Measurements from ENCODE around the gene UBE4A.
"Not testable (repeated sequence)": the region's sequence is repeated elsewhere in the genome, so short reads cannot be mapped to it uniquely, and the experiment has no call there.

UBE4A gene

GRCh38 chr11:118411530-118411929 is 52.1 kb downstream of the UBE4A start:
- Histone ChIP-seq H3K27ac (no peak overlapping the region), H3K4me3 (no peak overlapping the region)
- no peak for DNase-seq (ENCODE audit: low spot score)
- no peak for TF ChIP-seq CTCF (IDR thresholded peaks at IDR 0.05)

DNA sequence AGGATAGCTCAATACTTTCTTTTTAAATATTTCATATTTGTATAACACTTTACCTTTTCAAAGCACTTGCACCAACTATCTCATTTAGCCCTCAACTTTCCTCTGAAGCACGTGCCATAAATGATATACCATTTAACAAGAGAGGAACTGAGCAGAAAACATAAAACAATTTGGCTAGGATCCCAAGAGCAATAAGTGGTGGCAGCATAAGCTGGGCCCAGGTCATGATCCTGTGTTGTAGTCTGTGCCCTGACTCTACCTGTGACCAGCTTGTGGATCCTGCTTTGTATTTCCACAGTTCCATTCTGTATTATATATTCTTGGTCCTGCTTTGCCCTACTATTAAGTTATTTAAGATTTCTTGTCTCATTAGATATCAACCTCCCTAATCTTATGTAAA is 53.5 kb downstream of the UBE4A start:
- DNase-seq (ENCODE audit: low spot score) = no peak
- no peak overlapping the region for H3K4me3 ChIP-seq
- TF ChIP-seq CTCF (IDR thresholded peaks at IDR 0.05) = no peak

GRCh38 chr11:118415062-118415738 is 55.8 kb downstream of the UBE4A start:
- DNase-seq (ENCODE audit: low spot score) = no peak
- no peak overlapping the region for H3K4me3 ChIP-seq
- no peak for TF ChIP-seq CTCF (IDR thresholded peaks at IDR 0.05)
- H3K27ac ChIP-seq = no peak overlapping the region

More for the DNA sequence above, 53.5 kb downstream of the UBE4A start:
- H3K27ac ChIP-seq = no peak overlapping the region

DNA sequence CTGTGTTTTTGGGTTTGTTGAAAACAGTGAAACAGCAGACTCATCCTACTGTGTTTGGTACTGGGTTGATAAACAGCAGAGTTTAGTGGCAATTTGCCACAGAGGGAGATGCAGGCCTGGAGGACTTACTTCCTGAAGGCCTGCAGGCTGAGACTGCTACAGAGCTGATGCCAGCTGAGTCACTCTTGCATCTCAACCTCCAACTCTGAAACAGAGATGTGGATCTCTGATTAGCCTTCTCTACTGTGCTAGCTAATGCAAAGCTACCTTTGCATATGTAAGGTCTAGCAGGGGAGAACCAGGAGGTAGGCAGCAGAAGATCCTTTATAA is 56.3 kb downstream of the UBE4A start:
- Histone ChIP-seq H3K27ac (no peak overlapping the region), H3K4me3 (no peak overlapping the region)
- no peak for DNase-seq (ENCODE audit: low spot score)
- no peak for TF ChIP-seq CTCF (IDR thresholded peaks at IDR 0.05)

DNA sequence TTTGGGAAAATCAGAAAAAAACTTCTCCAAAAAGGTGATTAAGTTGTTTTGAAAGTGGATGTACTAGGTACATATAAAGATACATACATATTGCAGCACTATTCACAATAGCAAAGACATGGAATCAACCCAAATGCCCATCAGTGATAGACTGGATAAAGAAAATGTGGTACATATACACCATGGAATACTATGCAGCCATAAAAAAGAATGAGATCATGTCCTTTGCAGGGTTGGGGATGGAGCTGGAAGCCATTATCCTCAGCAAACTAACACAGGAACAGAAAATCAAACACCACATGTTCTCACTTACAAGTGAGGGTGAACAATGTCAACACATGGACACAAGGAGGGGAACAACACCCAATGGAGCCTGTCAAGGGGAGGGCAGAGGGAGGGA is 57.5 kb downstream of the UBE4A start:
- H3K27ac ChIP-seq; DNase-seq (ENCODE audit: low spot score); H3K4me3 ChIP-seq: not testable (repeated sequence)

DNA sequence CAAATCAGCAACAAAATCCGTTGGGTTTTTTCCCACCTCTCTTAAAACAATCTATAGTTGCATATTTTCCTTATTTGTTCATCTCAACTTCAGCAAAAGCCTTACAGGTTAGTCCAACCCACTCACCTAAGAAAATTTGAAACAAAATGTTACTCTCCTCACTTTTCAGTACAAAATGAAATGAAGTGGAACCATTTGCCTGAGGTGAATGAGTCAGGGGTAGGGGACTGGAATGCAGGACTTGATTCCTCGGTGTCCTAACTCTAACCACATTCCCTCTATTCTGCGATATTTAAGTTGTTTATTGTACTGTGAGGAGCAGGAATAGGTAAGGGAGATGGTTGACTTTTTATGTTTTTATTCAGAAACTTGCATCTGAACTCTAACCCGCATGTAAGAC is 58.4 kb downstream of the UBE4A start:
- H3K27ac ChIP-seq = no peak overlapping the region
- no peak for DNase-seq (ENCODE audit: low spot score)
- TF ChIP-seq CTCF (IDR thresholded peaks at IDR 0.05) = no peak
- no peak overlapping the region for H3K4me3 ChIP-seq

GRCh38 chr11:118418766-118419165 is 59.4 kb downstream of the UBE4A start:
- Histone ChIP-seq H3K27ac (no peak overlapping the region), H3K4me3 (no peak overlapping the region)
- DNase-seq (ENCODE audit: low spot score) = no peak
- no peak for TF ChIP-seq CTCF (IDR thresholded peaks at IDR 0.05)

- no peak for DNase-seq (ENCODE audit: low spot score)
- H3K4me3 ChIP-seq = no peak overlapping the region
- no peak overlapping the region for H3K27ac ChIP-seq
- no peak for TF ChIP-seq CTCF (IDR thresholded peaks at IDR 0.05)
Observed at GRCh38 chr11:118427707-118428106, 68.3 kb downstream of the UBE4A start.
